GM21390 (cell line): ENCODE measurements around the gene RNF10.
"Not testable (repeated sequence)": the region's sequence is repeated elsewhere in the genome, so short reads cannot be mapped to it uniquely, and the experiment has no call there.

Experiments
- ATAC-seq: cut with Tn5 transposase; IDR thresholded peaks from one replicate; pipeline ENCODE4 v1.9.1; 2021; ENCODE audit not compliant: unreplicated experiment

RNF10 gene

DNA sequence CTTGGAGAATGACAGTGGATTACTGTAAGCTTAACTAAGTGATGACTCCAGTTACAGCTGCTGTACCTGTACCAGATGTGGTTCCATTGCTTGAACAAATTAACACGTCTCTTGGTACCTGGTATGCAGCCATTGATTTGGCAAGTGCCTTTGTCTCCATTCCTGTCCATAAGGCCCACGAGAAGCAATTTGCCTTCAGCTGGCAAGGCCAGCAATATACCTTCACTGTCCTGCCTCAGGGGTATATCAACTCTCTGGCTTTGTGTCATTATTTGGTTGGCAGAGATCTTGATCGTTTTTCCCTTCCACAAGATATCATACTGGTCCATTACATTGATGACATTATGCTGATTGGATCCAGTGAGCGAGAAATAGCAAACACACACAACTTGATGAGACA lies 76.4 kb downstream of the RNF10 start:
- no peak for ATAC-seq

DNA sequence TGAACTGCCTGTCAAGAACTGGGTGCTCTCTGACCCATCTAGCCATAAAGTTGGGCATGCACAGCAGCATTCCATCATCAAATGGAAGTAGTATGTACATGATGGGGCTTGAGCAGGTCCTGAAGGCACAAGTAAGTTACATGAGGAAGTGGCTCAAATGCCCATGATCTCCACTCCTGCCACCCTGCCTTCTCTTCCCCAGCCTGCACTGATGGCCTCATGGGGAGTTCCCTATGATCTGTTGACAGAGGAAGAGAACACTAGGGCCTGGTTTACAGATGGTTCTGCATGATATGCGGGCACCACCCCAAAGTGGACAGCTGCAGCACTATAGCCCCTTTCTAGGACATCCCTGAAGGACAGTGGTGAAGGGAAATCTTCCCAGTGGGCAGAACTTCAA lies 77.4 kb downstream of the RNF10 start:
- ATAC-seq = not testable (repeated sequence)

DNA sequence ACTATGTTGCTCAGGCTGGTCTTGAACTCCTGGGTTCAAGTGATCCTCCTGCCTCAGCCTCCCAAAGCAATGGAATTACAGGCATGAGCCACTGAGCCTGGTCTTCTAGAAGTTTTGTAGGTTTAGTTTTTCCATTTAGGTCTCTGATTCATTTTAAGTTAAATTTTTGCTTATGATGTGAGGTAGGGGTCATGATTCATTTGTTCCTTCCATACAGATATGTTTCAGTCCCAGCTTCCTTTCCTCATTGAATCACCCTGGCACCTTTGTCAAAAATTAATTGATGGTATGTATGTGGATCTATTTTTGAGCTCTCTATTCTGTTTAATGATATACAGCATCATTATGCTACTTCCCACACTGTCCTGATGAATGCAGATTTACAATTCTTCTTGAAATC lies 80.7 kb downstream of the RNF10 start:
- ATAC-seq = no peak

GRCh38 chr12:120617193-120617592 lies 83.0 kb downstream of the RNF10 start:
- not testable (repeated sequence) for ATAC-seq

DNA sequence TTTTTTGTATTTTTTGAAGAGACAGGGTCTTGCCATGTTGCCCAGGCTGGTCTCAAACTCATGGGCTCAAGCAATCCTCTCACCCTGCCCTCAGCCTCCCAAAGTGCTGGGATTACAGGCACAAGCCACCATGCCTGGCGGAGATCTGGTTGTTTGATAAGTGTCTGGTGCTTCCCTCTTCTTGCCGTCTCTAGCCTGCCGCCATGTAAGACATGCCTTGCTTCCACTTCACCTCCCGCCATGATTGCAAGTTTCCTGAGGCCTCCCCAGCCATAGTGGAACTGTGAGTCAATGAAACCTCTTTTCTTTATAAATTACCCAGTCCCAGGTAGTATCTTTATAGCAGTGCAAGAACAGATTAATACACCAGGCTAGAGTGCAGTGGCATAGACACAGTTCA lies 83.6 kb downstream of the RNF10 start:
- ATAC-seq = not testable (repeated sequence)

DNA sequence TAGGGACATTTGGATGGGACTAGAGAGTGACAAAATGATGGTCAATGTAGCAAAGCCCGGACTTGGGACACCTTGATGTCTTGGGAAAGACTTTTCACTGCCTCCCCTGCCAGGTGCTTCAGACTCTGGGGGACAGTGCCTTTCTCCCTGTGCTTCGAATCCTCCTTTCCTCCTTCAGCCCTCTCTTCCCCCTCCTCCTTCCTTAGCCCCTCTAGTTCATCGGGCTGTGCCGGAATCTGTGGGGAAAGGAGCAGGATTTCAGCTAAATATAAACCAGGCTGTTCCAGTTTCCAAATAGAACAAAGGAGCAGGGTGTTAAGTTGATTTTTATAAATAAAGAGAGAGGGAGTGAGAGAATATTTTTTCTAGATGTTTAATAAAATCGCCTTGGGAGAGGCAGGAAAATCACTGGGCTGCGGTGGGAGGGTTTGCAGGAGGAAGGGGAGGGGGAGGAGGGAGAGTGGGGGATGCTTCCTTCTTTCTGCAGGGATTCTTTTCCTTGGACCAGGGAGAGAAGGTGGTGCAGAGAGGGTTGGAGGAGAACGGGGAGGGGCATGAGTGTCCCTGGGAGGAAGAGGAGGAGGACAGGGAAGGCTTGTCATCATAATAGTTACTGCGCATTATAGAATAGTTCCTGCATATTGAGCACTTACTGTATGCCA lies 84.9 kb downstream of the RNF10 start:
- ATAC-seq = no peak

- no peak for ATAC-seq
Observed at GRCh38 chr12:120620624-120621023, 86.5 kb downstream of the RNF10 start.

- ATAC-seq = no peak
Observed at GRCh38 chr12:120625557-120626419, 91.6 kb downstream of the RNF10 start.
